Measurements from ENCODE around the gene HDLBP.

HDLBP gene

GRCh38 chr2:241237047-241237446 is 78.4 kb downstream of the HDLBP start:
- H3K4me3 ChIP-seq (replicated peaks; ENCODE audit: low read depth, low read length): no peak overlapping the region
- DNase-seq (ENCODE audit: low read depth): no peak

GRCh38 chr2:241235859-241236593 is 79.4 kb downstream of the HDLBP start:
- no peak for TF ChIP-seq CTCF (IDR thresholded peaks at IDR 0.05; ENCODE audit: low read length, missing control alignments)
- no peak overlapping the region for H3K4me3 ChIP-seq (replicated peaks; ENCODE audit: low read depth, low read length)
- DNase-seq (ENCODE audit: low read depth): no peak

More at GRCh38 chr2:241237047-241237446, 78.4 kb downstream of the HDLBP start:
- no peak for TF ChIP-seq CTCF (IDR thresholded peaks at IDR 0.05; ENCODE audit: low read length, missing control alignments)

GRCh38 chr2:241234962-241235740 is 80.3 kb downstream of the HDLBP start:
- no peak overlapping the region for H3K4me3 ChIP-seq (replicated peaks; ENCODE audit: low read depth, low read length)
- no peak for TF ChIP-seq CTCF (IDR thresholded peaks at IDR 0.05; ENCODE audit: low read length, missing control alignments)

GRCh38 chr2:241234066-241234790 is 81.2 kb downstream of the HDLBP start:
- H3K4me3 ChIP-seq (replicated peaks; ENCODE audit: low read depth, low read length): no peak overlapping the region
- DNase-seq (ENCODE audit: low read depth): no peak
- TF ChIP-seq CTCF (IDR thresholded peaks at IDR 0.05; ENCODE audit: low read length, missing control alignments): no peak

More at GRCh38 chr2:241234962-241235740, 80.3 kb downstream of the HDLBP start:
- no peak for DNase-seq (ENCODE audit: low read depth)

GRCh38 chr2:241232736-241233575 is 82.5 kb downstream of the HDLBP start:
- no peak overlapping the region for H3K4me3 ChIP-seq (replicated peaks; ENCODE audit: low read depth, low read length)
- DNase-seq (ENCODE audit: low read depth): no peak
- TF ChIP-seq CTCF (IDR thresholded peaks at IDR 0.05; ENCODE audit: low read length, missing control alignments): no peak

- H3K4me3 ChIP-seq (replicated peaks; ENCODE audit: low read depth, low read length): no peak overlapping the region
- DNase-seq (ENCODE audit: low read depth): no peak
- TF ChIP-seq CTCF (IDR thresholded peaks at IDR 0.05; ENCODE audit: low read length, missing control alignments): no peak
Measured at GRCh38 chr2:241230435-241230834, 85.0 kb downstream of the HDLBP start.

All from fibroblast of pulmonary artery (primary cell).